MCF 10A (cell line): ENCODE results near the gene SERPINA12. TPM values are rescaled to one million over a fixed set of nuclear protein-coding genes. Genes with fewer than 3 reads are reported as not detected.

Source experiments
- BruUV-seq: library from RNA; stranded (reverse); fragments of 400-500 nt; replicated peaks from 2 replicates; lab custom pipeline; 2021; lab: Mats Ljungman, UMichigan
- CTCF ChIA-PET: fragments of 300-600 bp; sonication (Branson Sonifier 250); formaldehyde crosslinking; extraction: SDS; loops from one replicate; lab custom pipeline; 2021; ENCODE audit warnings: antibody characterized with exemption, inconsistent platforms; lab: Yijun Ruan, JAX
- POLR2A ChIA-PET: fragments of 300-600, 350-650 bp; sonication (Branson Sonifier 250); formaldehyde crosslinking; extraction: SDS; loops from one replicate; lab custom pipeline; 2020; ENCODE audit warnings: antibody characterized with exemption, inconsistent platforms; lab: Yijun Ruan, JAX
- DNase-seq: peaks from one replicate; pipeline ENCODE4 v3.0.0-alpha.2; 2018; ENCODE audit not compliant: unreplicated experiment
- H3K27ac Mint-ChIP-seq: one replicate; pipeline ENCODE4 v1.8.0; 2022; ENCODE audit warnings: mild to moderate bottlenecking, low read depth, mixed read lengths; ENCODE audit not compliant: unreplicated experiment
- H3K27me3 Mint-ChIP-seq: one replicate; pipeline ENCODE4 v1.8.0; 2022; ENCODE audit warnings: mixed read lengths; ENCODE audit not compliant: insufficient read depth, unreplicated experiment
- H3K36me3 Mint-ChIP-seq: one replicate; pipeline ENCODE4 v1.8.0; 2022; ENCODE audit warnings: mild to moderate bottlenecking, moderate library complexity, mixed read lengths; ENCODE audit not compliant: insufficient read depth, unreplicated experiment
- H3K4me1 Mint-ChIP-seq: one replicate; pipeline ENCODE4 v1.8.0; 2022; ENCODE audit warnings: mixed read lengths; ENCODE audit not compliant: insufficient read depth, unreplicated experiment
- H3K4me3 Mint-ChIP-seq: one replicate; pipeline ENCODE4 v1.8.0; 2022; ENCODE audit warnings: mild to moderate bottlenecking, moderate library complexity, mixed read lengths; ENCODE audit not compliant: unreplicated experiment
- H3K9me3 Mint-ChIP-seq: one replicate; pipeline ENCODE4 v1.8.0; 2022; ENCODE audit warnings: mixed read lengths; ENCODE audit not compliant: unreplicated experiment
- intact Hi-C: fragments of 100-400 bp; cut with micrococcal nuclease; formaldehyde crosslinking; loops from 2 replicates; pipeline ENCODE4 v1.14.1; 2022
- total RNA-seq: library from RNA; stranded (reverse); gene quantifications from 2 replicates; pipeline ENCODE4 v1.2.3, GENCODE V29; 2022
- TF ChIP-seq, protein P1 (sequence below): fragments of 200-600 bp; IDR thresholded peaks from one replicate; pipeline ENCODE4 v1.8.0; 2022; ENCODE audit warnings: antibody characterized with exemption, mild to moderate bottlenecking; ENCODE audit not compliant: unreplicated experiment

SERPINA12 gene
- total RNA-seq, 1 experiment from 2014 or later: not detected

DNA sequence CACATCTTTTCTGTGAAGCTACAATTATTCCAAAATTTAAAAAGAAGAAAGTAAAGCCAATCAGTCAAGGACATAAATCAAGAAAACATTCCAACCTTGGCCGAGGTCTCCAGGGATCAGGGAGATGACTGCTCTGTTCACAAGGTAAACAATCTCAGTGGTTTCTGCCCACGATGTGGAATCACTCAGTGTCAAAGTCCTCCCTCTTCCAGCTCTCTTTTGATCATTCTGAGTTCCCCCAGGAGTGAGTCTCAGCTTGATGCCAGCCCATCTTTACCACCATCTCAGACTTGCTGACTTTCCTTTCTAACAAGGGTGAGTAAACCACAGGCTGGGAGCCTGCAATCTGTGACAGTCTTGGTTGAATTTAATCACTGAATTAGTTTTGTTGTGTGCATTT is 28.5 kb downstream of the SERPINA12 start:
- DNase-seq: no peak
- no TSS peak for BruUV-seq
- TF ChIP-seq, protein P1, sequence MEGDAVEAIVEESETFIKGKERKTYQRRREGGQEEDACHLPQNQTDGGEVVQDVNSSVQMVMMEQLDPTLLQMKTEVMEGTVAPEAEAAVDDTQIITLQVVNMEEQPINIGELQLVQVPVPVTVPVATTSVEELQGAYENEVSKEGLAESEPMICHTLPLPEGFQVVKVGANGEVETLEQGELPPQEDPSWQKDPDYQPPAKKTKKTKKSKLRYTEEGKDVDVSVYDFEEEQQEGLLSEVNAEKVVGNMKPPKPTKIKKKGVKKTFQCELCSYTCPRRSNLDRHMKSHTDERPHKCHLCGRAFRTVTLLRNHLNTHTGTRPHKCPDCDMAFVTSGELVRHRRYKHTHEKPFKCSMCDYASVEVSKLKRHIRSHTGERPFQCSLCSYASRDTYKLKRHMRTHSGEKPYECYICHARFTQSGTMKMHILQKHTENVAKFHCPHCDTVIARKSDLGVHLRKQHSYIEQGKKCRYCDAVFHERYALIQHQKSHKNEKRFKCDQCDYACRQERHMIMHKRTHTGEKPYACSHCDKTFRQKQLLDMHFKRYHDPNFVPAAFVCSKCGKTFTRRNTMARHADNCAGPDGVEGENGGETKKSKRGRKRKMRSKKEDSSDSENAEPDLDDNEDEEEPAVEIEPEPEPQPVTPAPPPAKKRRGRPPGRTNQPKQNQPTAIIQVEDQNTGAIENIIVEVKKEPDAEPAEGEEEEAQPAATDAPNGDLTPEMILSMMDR: no peak
- no peaks in the 10 kb centered on the region for H3K4me1 Mint-ChIP-seq
- POLR2A ChIA-PET: interaction anchor here (1.4 kb wide), 1 partner anchor 12 kb away, joined by 3 read pairs; no protein-coding TSS in a partner anchor
- CTCF ChIA-PET: interaction anchor here (1.6 to 1.9 kb wide), 2 partner anchors 47 to 344 kb away, joined by 7 to 8 read pairs; no protein-coding TSS in a partner anchor
- no peaks in the 10 kb centered on the region for H3K36me3 Mint-ChIP-seq
- peaks cover 9% of the 10 kb centered on the region for H3K9me3 Mint-ChIP-seq
- no peak overlapping the region for H3K27ac Mint-ChIP-seq
- intact Hi-C loops: loop anchor here (10.0 kb wide), 1 partner anchor 176 kb away; no protein-coding TSS in a partner anchor
- H3K4me3 Mint-ChIP-seq: no peak overlapping the region
- no peaks in the 10 kb centered on the region for H3K27me3 Mint-ChIP-seq

DNA sequence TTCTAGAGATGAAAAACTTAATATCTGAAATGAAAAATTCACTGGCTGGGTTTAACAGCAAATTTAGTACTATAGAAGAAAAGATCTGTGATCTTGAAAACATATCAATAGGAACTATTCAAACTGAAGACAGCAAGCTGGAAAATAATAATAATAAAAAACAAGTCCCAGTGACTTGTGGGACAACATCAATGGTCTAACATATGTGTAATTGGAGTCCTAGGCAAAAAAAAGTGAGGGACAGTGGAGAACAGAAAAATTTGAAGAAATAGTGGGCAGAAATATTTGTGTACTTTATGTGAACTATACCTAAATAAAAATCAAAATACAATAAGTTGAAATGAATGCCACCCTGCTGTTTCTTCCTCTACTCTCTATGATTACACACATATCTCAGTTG is 30.8 kb downstream of the SERPINA12 start:
- Mint-ChIP-seq H3K27me3 (no peaks in the 10 kb centered on the region), H3K9me3 (peaks cover 9% of the 10 kb centered on the region), H3K36me3 (no peaks in the 10 kb centered on the region), H3K4me1 (no peaks in the 10 kb centered on the region), H3K27ac (no peak overlapping the region), H3K4me3 (no peak overlapping the region)
- CTCF ChIA-PET: interaction anchor here (0.7 to 1.9 kb wide), 3 partner anchors 8 to 380 kb away, joined by 3 to 18 read pairs (median 6); no protein-coding TSS in a partner anchor
- no TSS peak for BruUV-seq
- no peak for DNase-seq
- TF ChIP-seq, protein P1: no peak
- POLR2A ChIA-PET: no interaction called here
- intact Hi-C loops: no loop called here

DNA sequence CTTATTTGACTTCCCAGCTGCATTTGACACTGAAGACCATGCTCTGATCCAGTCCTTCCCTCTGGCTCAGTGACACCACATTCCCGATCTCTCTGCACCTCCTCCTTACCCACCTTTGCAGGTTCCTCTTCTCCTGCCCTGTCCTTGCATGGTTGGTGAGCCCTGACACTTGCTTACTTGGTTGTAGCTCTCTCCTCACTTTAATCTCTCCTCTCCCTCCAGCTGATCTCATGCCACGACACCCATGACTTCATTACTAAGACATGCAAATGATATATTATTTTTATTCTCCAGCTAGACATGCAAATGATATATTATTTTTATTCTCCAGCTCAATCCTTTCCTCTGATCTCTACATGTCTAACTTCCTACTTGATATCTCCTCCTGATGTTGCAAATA is 33.2 kb downstream of the SERPINA12 start, which contains the start of gene SERPINA9:
SERPINA9 (minus strand) TSS at position 175 of the 400 bp plus-strand sequence. CDS start 6,357 bp downstream, outside the sequence.
- Mint-ChIP-seq H3K4me1 (no peaks in the 10 kb centered on the region), H3K9me3 (peaks cover 9% of the 10 kb centered on the region), H3K27me3 (peaks cover 17% of the 10 kb centered on the region), H3K4me3 (no peak within 1 kb of the TSS), H3K36me3 (no peaks in the 10 kb centered on the region), H3K27ac (no peak within 1 kb of the TSS)
- no TSS peak for BruUV-seq
- TF ChIP-seq, protein P1: no peak
- CTCF ChIA-PET: interaction anchor here (0.7 to 2.0 kb wide), 7 partner anchors 9 to 1576 kb away, joined by 3 to 10 read pairs (median 3); no protein-coding TSS in a partner anchor
- DNase-seq: no peak
- intact Hi-C loops: no loop called here
- POLR2A ChIA-PET: no interaction called here

DNA sequence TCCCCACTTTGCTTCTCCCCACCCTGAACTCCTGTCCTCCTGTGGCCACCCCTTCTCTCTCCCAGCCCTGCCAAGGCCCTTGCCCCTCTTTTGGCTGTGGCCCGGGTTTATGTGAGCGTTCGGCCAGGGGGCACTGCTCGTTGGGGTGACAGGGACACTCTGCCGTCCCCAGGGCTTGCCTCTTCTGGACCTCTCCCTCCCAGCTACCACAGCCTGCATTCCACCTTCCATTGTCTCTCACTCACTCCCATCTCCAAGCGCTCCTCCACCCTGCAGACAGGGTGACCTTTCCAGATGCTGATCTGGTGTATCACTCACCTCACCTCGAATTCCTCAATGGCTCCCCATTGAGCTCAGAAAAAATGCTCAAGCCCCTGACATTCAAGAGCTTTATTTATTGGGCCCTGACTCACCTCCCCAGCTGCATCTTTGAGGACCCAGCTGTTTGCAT is 34.7 kb downstream of the SERPINA12 start:
- TF ChIP-seq, protein P1: no peak
- Mint-ChIP-seq H3K4me1 (no peaks in the 10 kb centered on the region), H3K9me3 (peaks cover 9% of the 10 kb centered on the region), H3K27ac (no peak overlapping the region), H3K27me3 (peaks cover 17% of the 10 kb centered on the region), H3K36me3 (no peaks in the 10 kb centered on the region), H3K4me3 (no peak overlapping the region)
- no peak for DNase-seq
- CTCF ChIA-PET: interaction anchor here (0.7 to 1.9 kb wide), 4 partner anchors 10 to 608 kb away, joined by 3 to 10 read pairs (median 4); no protein-coding TSS in a partner anchor
- intact Hi-C loops: no loop called here
- no TSS peak for BruUV-seq
- POLR2A ChIA-PET: interaction anchor here (0.7 kb wide), 2 partner anchors 18 to 622 kb away, joined by 3 read pairs; no protein-coding TSS in a partner anchor
